RWPE1 (cell line): Measurements from ENCODE around the gene LZTS2.
A peak's percentile ranks its signal among the peaks of the same experiment; 100 is the strongest.

Experiments used
- CTCF ChIA-PET: fragments of 350-600 bp; sonication (Branson Sonifier 250); formaldehyde crosslinking; extraction: SDS; loops from one replicate; lab custom pipeline; 2021; lab: Yijun Ruan, JAX
- POLR2A ChIA-PET: fragments of 400-600 bp; formaldehyde crosslinking; extraction: SDS; loops from one replicate; lab custom pipeline; 2020; ENCODE audit warnings: antibody characterized with exemption; ENCODE audit not compliant: low non-redundant PET; lab: Yijun Ruan, JAX
- DNase-seq: peaks from one replicate; pipeline ENCODE4 v3.0.0; 2012; ENCODE audit warnings: low spot score
- H3K27ac ChIP-seq: fragments of 450-650 bp; 2 replicates; pipeline ENCODE4 v1.5.1; 2017
- CTCF ChIP-seq: fragments of 450-650 bp; conservative IDR thresholded peaks from 2 replicates; pipeline ENCODE4 v1.5.1; 2017; ENCODE audit warnings: low read depth, mild to moderate bottlenecking

Gene LZTS2

GRCh38 chr10:100995181-100995580 is 4.4 kb upstream of the LZTS2 start:
- ChIA-PET CTCF (interaction anchor here (2.6 to 6.1 kb wide), 3 partner anchors 12 to 20 kb away, joined by 11 to 48 read pairs (median 19); no protein-coding TSS in a partner anchor), POLR2A (no interaction called here)
- TF ChIP-seq CTCF: no peak
- no peak for DNase-seq
- peak overlapping the region; percentile 99 for H3K27ac ChIP-seq

GRCh38 chr10:100996678-100997359 is 2.8 kb upstream of the LZTS2 start:
- TF ChIP-seq CTCF: no peak
- ChIA-PET CTCF (interaction anchor here (0.6 to 3.6 kb wide), 21 partner anchors 8 to 1732 kb away, joined by 3 to 57 read pairs (median 4); partner anchors contain the start of gene TWNK), POLR2A (interaction anchor here (0.5 to 0.6 kb wide), 2 partner anchors 8 to 436 kb away, joined by 3 read pairs; no protein-coding TSS in a partner anchor)
- peak; percentile 64 for DNase-seq
- peak overlapping the region; percentile 99 for H3K27ac ChIP-seq

GRCh38 chr10:100997360-100998182 is 2.0 kb upstream of the LZTS2 start:
- CTCF ChIA-PET: interaction anchor here (0.6 to 3.6 kb wide), 20 partner anchors 9 to 1115 kb away, joined by 3 to 57 read pairs (median 4); partner anchors contain the start of gene TWNK
- POLR2A ChIA-PET: interaction anchor here (0.5 to 1.2 kb wide), 6 partner anchors 8 to 436 kb away, joined by 3 to 7 read pairs (median 3); no protein-coding TSS in a partner anchor
- peak; percentile 89 for DNase-seq
- peak overlapping the region; percentile 99 for H3K27ac ChIP-seq
- TF ChIP-seq CTCF: peak; percentile 90

GRCh38 chr10:100998183-100998990 is 1.2 kb upstream of the LZTS2 start:
- H3K27ac ChIP-seq: peak overlapping the region; percentile 99

GRCh38 chr10:100998991-100999741 is 442 bp upstream of the LZTS2 start:
- peak; percentile 92 for TF ChIP-seq CTCF
- ChIA-PET CTCF (interaction anchor here (0.6 to 3.6 kb wide), 13 partner anchors 8 to 142 kb away, joined by 3 to 57 read pairs (median 5); partner anchors contain the start of genes MRPL43, PDZD7, SFXN3 and TWNK), POLR2A (interaction anchor here (0.5 to 1.2 kb wide), 3 partner anchors 8 to 22 kb away, joined by 3 read pairs; no protein-coding TSS in a partner anchor)
- DNase-seq: peak; percentile 83
- peak overlapping the region; percentile 99 for H3K27ac ChIP-seq

More at GRCh38 chr10:100998183-100998990, 1.2 kb upstream of the LZTS2 start:
- peak; percentile 94 for DNase-seq
- TF ChIP-seq CTCF: no peak
- ChIA-PET CTCF (interaction anchor here (0.6 to 3.6 kb wide), 17 partner anchors 10 to 1115 kb away, joined by 3 to 57 read pairs (median 5); partner anchors contain the start of genes PDZD7, SFXN3 and TWNK), POLR2A (interaction anchor here (0.5 to 1.2 kb wide), 6 partner anchors 8 to 45 kb away, joined by 3 to 7 read pairs (median 3); no protein-coding TSS in a partner anchor)
